ENCODE data around the gene FILIP1L.

GRCh38 chr3:100149713-100150415 is 35.6 kb upstream of the FILIP1L start:
- no peak for TF ChIP-seq POLR2AphosphoS5 (IDR thresholded peaks at IDR 0.05)
- TF ChIP-seq EP300 (IDR thresholded peaks at IDR 0.05) = no peak
- TF ChIP-seq CTCF (IDR thresholded peaks at IDR 0.05) = no peak
- TF ChIP-seq POLR2A (IDR thresholded peaks at IDR 0.05) = no peak

Measured in stomach (tissue), 4 donors.